Hepatic stellate cell (primary cell): ENCODE measurements around the gene ATP9B.
A peak's percentile ranks its signal among the peaks of the same experiment; 100 is the strongest.

Source experiments
- DNase-seq: peaks from one replicate; pipeline ENCODE4 v3.0.0; 2011; ENCODE audit warnings: low spot score

ATP9B gene

GRCh38 chr18:79382681-79383387 lies 313.6 kb downstream of the ATP9B start:
- no peak for DNase-seq

GRCh38 chr18:79383388-79384056 lies 314.3 kb downstream of the ATP9B start:
- DNase-seq = no peak

GRCh38 chr18:79384151-79384807 lies 315.1 kb downstream of the ATP9B start:
- no peak for DNase-seq

- no peak for DNase-seq
Observed at GRCh38 chr18:79384834-79385233, 315.6 kb downstream of the ATP9B start.

GRCh38 chr18:79385326-79385707 lies 316.1 kb downstream of the ATP9B start:
- DNase-seq = no peak

- DNase-seq = no peak
Observed at GRCh38 chr18:79385708-79386341, 316.6 kb downstream of the ATP9B start.

GRCh38 chr18:79386547-79386946 lies 317.4 kb downstream of the ATP9B start:
- no peak for DNase-seq

GRCh38 chr18:79387214-79387613 lies 318.0 kb downstream of the ATP9B start:
- no peak for DNase-seq

GRCh38 chr18:79387615-79388014 lies 318.4 kb downstream of the ATP9B start:
- no peak for DNase-seq

- DNase-seq = no peak
Observed at GRCh38 chr18:79388043-79388442, 318.8 kb downstream of the ATP9B start.

GRCh38 chr18:79389689-79390088 lies 320.5 kb downstream of the ATP9B start:
- no peak for DNase-seq

- no peak for DNase-seq
Observed at GRCh38 chr18:79392226-79392625, 323.0 kb downstream of the ATP9B start.

GRCh38 chr18:79393181-79393634 lies 324.0 kb downstream of the ATP9B start:
- peak; percentile 78 for DNase-seq

GRCh38 chr18:79393635-79394533 lies 324.7 kb downstream of the ATP9B start:
- DNase-seq = peak; percentile 95

- peak; percentile 56 for DNase-seq
Observed at GRCh38 chr18:79394534-79395307, 325.5 kb downstream of the ATP9B start.

- DNase-seq = no peak
Observed at GRCh38 chr18:79395308-79395640, 326.1 kb downstream of the ATP9B start.

GRCh38 chr18:79395761-79396404 lies 326.7 kb downstream of the ATP9B start, which contains the start of gene NFATC1:
Gene NFATC1 (plus strand): TSS chr18:79395930. CDS start chr18:79396225, 295 bp downstream.
- peak; percentile 69 for DNase-seq

- no peak for DNase-seq
Observed at GRCh38 chr18:79396431-79397246, 327.4 kb downstream of the ATP9B start.

- no peak for DNase-seq
Observed at GRCh38 chr18:79397247-79397829, 328.1 kb downstream of the ATP9B start.
